Heart left ventricle (tissue), 16 donors: Measurements from ENCODE around the gene SORCS1. TPM values are rescaled to one million over a fixed set of nuclear protein-coding genes. Genes with fewer than 3 reads are reported as not detected.

Source experiments
- ATAC-seq, 4 donors: fragments of 200-7000 bp; cut with Tn5 transposase; one replicate each; pipeline ENCODE4 v1.9.1; 2020 to 2022; ENCODE audit warnings: moderate library complexity in 4 of 4, mild to moderate bottlenecking in 3 of 4, moderate number of reproducible peaks in 1 of 4
- DNase-seq, 5 donors: peaks; one replicate each; pipeline ENCODE4 v3.0.0-alpha.2; 2020
- H3K27ac ChIP-seq, 12 donors: fragments of 200-600 bp; sonication (generic) in 4 of 12; one replicate each; pipeline versions ENCODE4 v1.5.0 to v1.8.0; 2016 to 2022; ENCODE audit warnings: mild to moderate bottlenecking in 2 of 12
- H3K27me3 ChIP-seq, 9 donors: fragments of 200-600 bp; sonication (generic) in 2 of 9; one replicate each; pipeline versions ENCODE4 v1.5.1 to v1.8.0; 2016 to 2022; ENCODE audit warnings: mild to moderate bottlenecking in 3 of 9
- H3K36me3 ChIP-seq, 9 donors: fragments of 200-600 bp; sonication (generic) in 2 of 9; one replicate each; pipeline versions ENCODE4 v1.5.0 to v1.8.0; 2018 to 2022; ENCODE audit warnings: mild to moderate bottlenecking in 2 of 9
- H3K4me1 ChIP-seq, 12 donors: fragments of 200-600 bp; sonication (generic) in 4 of 12; one replicate each; pipeline versions ENCODE4 v1.5.0 to v1.8.0; 2016 to 2022; ENCODE audit warnings: mild to moderate bottlenecking in 3 of 12
- H3K4me3 ChIP-seq, 12 donors: fragments of 200-600 bp; sonication (generic) in 4 of 12; one replicate each; pipeline versions ENCODE4 v1.5.0 to v1.8.0; 2017 to 2022; ENCODE audit warnings: mild to moderate bottlenecking in 9 of 12, moderate library complexity in 4 of 12
- H3K9me3 ChIP-seq, 12 donors: fragments of 200-600 bp; sonication (generic) in 4 of 12; one replicate each; pipeline versions ENCODE4 v1.5.0 to v1.8.0; 2016 to 2022; ENCODE audit warnings: mild to moderate bottlenecking in 1 of 12
- CTCF ChIP-seq, 12 donors: fragments of 200-600 bp; sonication (generic) in 4 of 12; IDR thresholded peaks; one replicate each; pipeline versions ENCODE4 v1.5.0 to v1.8.0; 2018 to 2022; ENCODE audit warnings: antibody characterized with exemption in 12 of 12, mild to moderate bottlenecking in 5 of 12
- POLR2A ChIP-seq, 2 donors: fragments of 450-650 bp; IDR thresholded peaks; one replicate each; pipeline ENCODE4 v1.6.1; 2017; ENCODE audit warnings: antibody characterized with exemption in 2 of 2, mild to moderate bottlenecking in 2 of 2, moderate library complexity in 2 of 2
- WGBS, 4 donors: extraction: QIAGEN DNeasy Blood & Tissue Kit in 2 of 4; methylation state at CpG; one replicate each; pipeline versions ENCODE4 v1.1.5 to v1.1.7; 2013 to 2018; 5-methylcytosine and 5-hydroxymethylcytosine counted together
- intact Hi-C, 10 donors: fragments of 100-400 bp; cut with DNase I; formaldehyde crosslinking; loops; one replicate each; pipeline versions ENCODE4 v1.11.1 to v1.14.2; 2022
- polyA plus RNA-seq, 2 donors: library from polyadenylated mRNA; stranded (reverse); fragments of 200-250 nt; gene quantifications; one replicate each; pipeline ENCODE4 v1.2.3, GENCODE V29; 2013
- total RNA-seq, 9 donors: library from RNA; depleted of rRNA in 2 of 9; stranded (reverse); fragments of >200 nt in 2 of 9; fragmentation: NEBNext Ultra II Directional in 3 of 9; extraction: Animal tissue kit (Norgen Biotek cat#: 25700) in 3 of 9; gene quantifications; one replicate each; pipeline versions ENCODE4 v1.1.0 to v1.2.4, GENCODE V29; 2016 to 2023
- donor health status: ischemic (EF 13 %, LVEDD 7.1; RV severe dilation, severe dysfunction).
- donor health status: healthy with polysubstance abuse.
- donor health status: DM: no; HTN: yes; CAD: no.
- donor health status: DM: no; HTN: no; CAD: no.
- donor health status: ischemic (EF 25% LVEDD 6.9; RV normal size, moderate dysfunction).
- donor health status: ischemic (EF 25% LVEDD 5.7; RV mildly dilated, moderate dysfunction).
- donor health status: healthy.
- donor health status: DM: yes; HTN: yes; CAD: no.
- donor health status: ischemic (EF 35%, LVEDD 5.7; RV mildly dilated, moderate dysfunction).
- donor health status: nonischemic (EF 11% LVEDD 7.7; RV severe dilation, severe dysfunction).
- donor health status: DM: yes; HTN: yes; CAD: no.
- donor health status: PGD.
- donor health status: ischemic (EF 29% LVEDD 5.4; RV normal size, mild dysfunction).
- donor health status: nonischemic (EF 23%, LVEDD 6.1; RV moderate dilation, normal function).

SORCS1 gene
- total and polyA plus RNA-seq, 11 donors: 0.23 to 5.7 (median 1.1) TPM

- H3K4me3 ChIP-seq: peak overlapping the region in 1 of 12 donors; percentile 12
- peaks cover 0 to 4% (median 0%) of the 10 kb centered on the region in 9 donors for H3K27me3 ChIP-seq
- intact Hi-C loops: no loop called here
- H3K9me3 ChIP-seq: no peaks in the 10 kb centered on the region
- ATAC-seq (peak; percentile 44 to 55 (median 49)), DNase-seq (no peak)
- 65 to 73% (median 68%) methylated on average over 12 of the region's 12 CpGs for WGBS, 4 donors
- H3K27ac ChIP-seq: peak overlapping the region in 2 of 12 donors; percentile 19 to 79
- peaks cover 0 to 23% (median 0%) of the 10 kb centered on the region in 12 donors for H3K4me1 ChIP-seq
- TF ChIP-seq CTCF (IDR thresholded peaks at IDR 0.05) (no peak), POLR2A (IDR thresholded peaks at IDR 0.05) (no peak)
- H3K36me3 ChIP-seq: no peaks in the 10 kb centered on the region
Observed at GRCh38 chr10:106957823-106958588, 206.5 kb downstream of the SORCS1 start.

GRCh38 chr10:106956216-106956915, 208.1 kb downstream of the SORCS1 start:
- no peak overlapping the region for H3K27ac ChIP-seq
- ATAC-seq: no peak
- intact Hi-C loops: no loop called here
- no peak for DNase-seq
- no peak overlapping the region for H3K4me3 ChIP-seq
- no peaks in the 10 kb centered on the region for H3K9me3 ChIP-seq
- peaks cover 0 to 4% (median 0%) of the 10 kb centered on the region in 9 donors for H3K27me3 ChIP-seq
- H3K36me3 ChIP-seq: no peaks in the 10 kb centered on the region
- 71 to 79% (median 76%) methylated on average over 4 of the region's 4 CpGs for WGBS, 4 donors
- peaks cover 0 to 23% (median 0%) of the 10 kb centered on the region in 12 donors for H3K4me1 ChIP-seq
- no peak for TF ChIP-seq POLR2A (IDR thresholded peaks at IDR 0.05)
- TF ChIP-seq CTCF (IDR thresholded peaks at IDR 0.05): no peak

GRCh38 chr10:106955133-106955532, 209.4 kb downstream of the SORCS1 start:
- 89 to 95% (median 92%) methylated on average over 8 to 9 of the region's 9 CpGs for WGBS, 4 donors
- Histone ChIP-seq H3K9me3 (no peaks in the 10 kb centered on the region), H3K4me1 (peaks cover 0 to 23% (median 0%) of the 10 kb centered on the region in 12 donors), H3K36me3 (no peaks in the 10 kb centered on the region), H3K27me3 (peaks cover 0 to 4% (median 0%) of the 10 kb centered on the region in 9 donors), H3K4me3 (no peak overlapping the region), H3K27ac (no peak overlapping the region)
- no peak for DNase-seq
- TF ChIP-seq POLR2A (IDR thresholded peaks at IDR 0.05): no peak
- TF ChIP-seq CTCF (IDR thresholded peaks at IDR 0.05): no peak
- no peak for ATAC-seq
- intact Hi-C loops: no loop called here

GRCh38 chr10:106952033-106952432, 212.5 kb downstream of the SORCS1 start:
- no peak overlapping the region for H3K4me3 ChIP-seq
- no peak for TF ChIP-seq POLR2A (IDR thresholded peaks at IDR 0.05)
- TF ChIP-seq CTCF (IDR thresholded peaks at IDR 0.05): no peak
- no peak overlapping the region for H3K27ac ChIP-seq
- no peaks in the 10 kb centered on the region for H3K9me3 ChIP-seq
- intact Hi-C loops: no loop called here
- H3K36me3 ChIP-seq: no peaks in the 10 kb centered on the region
- DNase-seq: no peak
- WGBS, 4 donors: 88 to 96% (median 92%) methylated on average over 1 of the region's 1 CpG
- H3K4me1 ChIP-seq: no peaks in the 10 kb centered on the region
- no peaks in the 10 kb centered on the region for H3K27me3 ChIP-seq
- no peak for ATAC-seq
